ENCODE measurements around the gene KRT81. TPM values are rescaled to one million over a fixed set of nuclear protein-coding genes. Genes with fewer than 3 reads are reported as not detected.
A peak's percentile ranks its signal among the peaks of the same experiment; 100 is the strongest.

The KRT81 gene
- total RNA-seq, 4 donors from 2014 or later: not detected

- H3K36me3 ChIP-seq: no peaks in the 10 kb centered on the region
- 70% methylated on average over 10 of the region's 10 CpGs for WGBS, 2 donors
- no peak for DNase-seq (ENCODE audit: low spot score in 2 of 2)
- no peaks in the 10 kb centered on the region for H3K9me3 ChIP-seq
- no peak overlapping the region for H3K4me3 ChIP-seq
- no peaks in the 10 kb centered on the region for H3K4me1 ChIP-seq
- no peak overlapping the region for H3K27ac ChIP-seq
- H3K27me3 ChIP-seq: peaks cover 0 to 3% of the 10 kb centered on the region in 2 donors
- TF ChIP-seq EP300 (IDR thresholded peaks at IDR 0.05): no peak
Observed at GRCh38 chr12:52327830-52328500, 36.6 kb upstream of the KRT81 start.

GRCh38 chr12:52327052-52327829, 35.9 kb upstream of the KRT81 start:
- 44 to 45% methylated on average over 11 of the region's 11 CpGs for WGBS, 2 donors
- peaks cover 0 to 3% of the 10 kb centered on the region in 2 donors for H3K27me3 ChIP-seq
- TF ChIP-seq EP300 (IDR thresholded peaks at IDR 0.05) (no peak), CTCF (IDR thresholded peaks at IDR 0.05) (peak; percentile 53 to 68 (median 64))
- no peak overlapping the region for H3K4me3 ChIP-seq
- peak; percentile 35 to 74 for DNase-seq (ENCODE audit: low spot score in 2 of 2)
- H3K9me3 ChIP-seq: no peaks in the 10 kb centered on the region
- H3K36me3 ChIP-seq: no peaks in the 10 kb centered on the region
- H3K4me1 ChIP-seq: no peaks in the 10 kb centered on the region
- H3K27ac ChIP-seq: no peak overlapping the region

- H3K36me3 ChIP-seq: no peaks in the 10 kb centered on the region
- TF ChIP-seq POLR2A (IDR thresholded peaks at IDR 0.05): no peak
- TF ChIP-seq CTCF (IDR thresholded peaks at IDR 0.05): no peak
- TF ChIP-seq EP300 (IDR thresholded peaks at IDR 0.05): no peak
- H3K9me3 ChIP-seq: no peaks in the 10 kb centered on the region
- 82 to 92% methylated on average over 1 to 3 of the region's 3 CpGs for WGBS, 2 donors
- no peak overlapping the region for H3K27ac ChIP-seq
- H3K4me3 ChIP-seq: no peak overlapping the region
- H3K4me1 ChIP-seq: no peaks in the 10 kb centered on the region
- DNase-seq (ENCODE audit: low spot score in 2 of 2): no peak
- peaks cover 0 to 31% of the 10 kb centered on the region in 2 donors for H3K27me3 ChIP-seq
Observed at GRCh38 chr12:52324153-52324444, 32.8 kb upstream of the KRT81 start.

DNA sequence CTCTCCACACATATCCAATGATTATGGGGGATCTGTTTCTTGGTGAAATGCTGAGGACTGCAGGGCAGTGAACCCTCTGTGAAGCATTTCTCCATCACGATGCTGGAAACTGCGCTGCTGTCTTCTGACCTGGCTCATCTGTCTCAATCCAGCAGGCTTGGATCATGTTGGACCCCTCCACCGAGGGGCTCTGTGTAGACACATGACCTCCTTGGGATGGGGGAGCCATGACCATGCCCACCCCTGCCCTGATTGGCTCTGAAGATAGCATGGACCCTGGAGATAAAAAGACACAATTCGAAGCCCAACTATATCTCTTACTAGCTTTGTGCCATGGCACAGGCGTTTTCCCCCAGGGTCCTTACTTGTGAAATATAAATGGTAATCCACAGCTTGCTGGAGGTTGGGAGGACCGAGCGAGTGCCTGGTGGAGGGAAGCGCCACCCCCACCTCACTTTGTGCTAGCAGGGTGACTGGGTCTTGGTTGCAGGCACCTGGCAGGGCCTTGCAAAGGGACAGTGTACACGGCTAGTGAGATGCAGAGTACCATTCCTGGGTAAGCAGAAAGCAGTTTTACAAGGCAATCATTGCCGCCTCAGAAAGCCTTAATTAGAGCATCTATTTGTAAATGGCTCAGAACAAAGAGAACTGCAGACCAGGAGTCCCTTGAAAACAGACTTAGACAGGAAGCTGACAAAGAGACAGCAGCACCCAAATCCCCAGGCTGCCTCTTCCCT, 32.2 kb upstream of the KRT81 start:
- H3K27me3 ChIP-seq: peaks cover 0 to 32% of the 10 kb centered on the region in 2 donors
- H3K4me1 ChIP-seq: no peaks in the 10 kb centered on the region
- H3K27ac ChIP-seq: no peak overlapping the region
- no peak for DNase-seq (ENCODE audit: low spot score in 2 of 2)
- H3K9me3 ChIP-seq: no peaks in the 10 kb centered on the region
- no peak overlapping the region for H3K4me3 ChIP-seq
- TF ChIP-seq CTCF (IDR thresholded peaks at IDR 0.05) (no peak), POLR2A (IDR thresholded peaks at IDR 0.05) (no peak), EP300 (IDR thresholded peaks at IDR 0.05) (no peak)
- 76 to 78% methylated on average over 10 of the region's 10 CpGs for WGBS, 2 donors
- H3K36me3 ChIP-seq: no peaks in the 10 kb centered on the region

- no peak overlapping the region for H3K27ac ChIP-seq
- DNase-seq (ENCODE audit: low spot score in 2 of 2): no peak
- TF ChIP-seq EP300 (IDR thresholded peaks at IDR 0.05) (no peak), CTCF (IDR thresholded peaks at IDR 0.05) (no peak), POLR2A (IDR thresholded peaks at IDR 0.05) (no peak)
- no peaks in the 10 kb centered on the region for H3K36me3 ChIP-seq
- H3K4me3 ChIP-seq: no peak overlapping the region
- H3K9me3 ChIP-seq: no peaks in the 10 kb centered on the region
- peaks cover 0 to 32% of the 10 kb centered on the region in 2 donors for H3K27me3 ChIP-seq
- no peaks in the 10 kb centered on the region for H3K4me1 ChIP-seq
- WGBS, 2 donors: 73 to 82% methylated on average over 1 of the region's 1 CpG
Observed at GRCh38 chr12:52323001-52323400, 31.7 kb upstream of the KRT81 start.
